Ecto neural progenitor cell (in vitro differentiated cells): ENCODE results near the gene SMC1B.

ENCODE experiments used
- DNase-seq: peaks from one replicate; pipeline ENCODE4 v3.0.0-alpha.2; 2018; ENCODE audit warnings: low spot score

The SMC1B gene

DNA sequence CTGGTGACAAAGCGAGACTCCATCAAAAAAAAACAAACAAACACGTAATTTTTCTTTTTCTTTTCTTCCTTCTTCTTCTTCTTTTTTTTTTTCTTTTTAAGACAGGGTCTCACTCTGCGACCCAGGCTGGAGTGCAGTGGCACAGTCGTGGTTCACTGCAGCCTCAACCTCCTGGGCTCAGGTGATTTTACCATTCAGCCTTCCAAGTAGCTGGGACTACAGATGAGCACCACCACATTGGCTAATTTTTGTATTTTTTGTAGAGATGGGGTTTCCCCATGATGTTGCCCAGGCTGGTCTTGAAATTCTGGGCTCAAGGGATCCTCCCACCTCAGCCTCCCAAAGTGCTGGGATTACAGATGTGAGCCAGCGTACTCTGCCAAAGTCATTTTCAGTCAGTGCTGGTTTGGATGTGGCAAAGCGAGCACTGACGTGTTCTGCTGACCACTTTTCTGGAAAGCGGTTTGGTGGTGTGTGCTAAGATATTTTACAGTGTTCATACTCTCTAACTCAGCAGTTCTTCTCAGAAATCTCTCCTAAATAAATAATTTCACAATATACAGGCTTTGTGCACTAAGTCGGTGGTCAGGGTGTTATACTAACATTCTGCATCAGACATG lies 92.9 kb downstream of the SMC1B start:
- DNase-seq: no peak

DNA sequence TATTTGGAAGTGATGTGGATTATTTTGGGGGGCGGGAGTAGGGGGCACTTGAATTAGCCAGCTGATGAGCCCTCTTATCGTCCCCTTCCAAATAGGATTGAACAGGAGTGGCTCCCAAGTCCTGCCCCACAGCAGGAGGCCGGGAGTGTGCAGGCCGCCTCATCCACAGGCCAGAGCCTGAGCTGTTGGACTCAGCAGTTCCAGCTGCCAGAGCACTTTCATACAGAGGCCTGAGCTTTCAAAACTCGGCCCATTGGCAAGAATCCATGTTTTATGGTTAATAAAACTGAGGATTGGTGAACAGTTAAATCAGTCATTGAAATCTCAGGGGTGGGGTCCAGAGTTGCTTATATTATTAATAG lies 94.1 kb downstream of the SMC1B start:
- DNase-seq: peak; percentile 56

DNA sequence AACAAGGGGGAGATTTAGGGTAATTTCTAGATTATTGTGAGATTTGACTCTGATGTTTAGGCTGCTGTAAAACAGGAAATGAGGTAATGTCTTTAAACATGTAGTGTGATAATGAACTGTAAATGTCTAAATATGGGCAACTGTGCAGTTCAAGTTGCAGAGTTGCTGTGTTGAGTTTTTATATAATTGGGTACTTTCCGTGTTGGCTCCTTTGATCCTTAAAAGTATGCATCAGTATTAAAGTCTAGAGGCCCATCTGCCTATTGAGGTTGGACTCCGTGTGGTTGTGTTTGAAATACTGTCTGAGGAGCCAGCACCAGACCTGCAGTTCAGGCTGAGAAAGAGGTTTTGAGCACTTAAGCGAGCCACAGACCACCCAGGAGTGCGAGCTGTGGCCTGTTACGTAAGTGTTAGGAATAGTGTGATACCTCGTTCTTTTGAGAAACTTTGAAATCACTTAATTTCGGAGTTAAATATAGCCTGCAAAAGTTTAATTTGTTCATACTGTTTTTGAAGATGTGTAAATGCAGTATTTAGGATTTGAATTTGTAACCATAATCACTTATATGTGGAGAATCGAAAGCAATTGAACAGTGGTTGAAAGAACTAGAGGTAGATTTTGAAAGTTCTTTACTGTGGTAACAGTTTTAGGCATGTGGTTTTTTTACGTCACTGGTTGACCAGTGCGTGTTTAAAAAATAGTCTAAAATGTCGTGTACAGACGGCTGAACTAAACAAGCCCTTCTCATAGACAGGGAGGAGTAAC lies 94.7 kb downstream of the SMC1B start:
- no peak for DNase-seq

DNA sequence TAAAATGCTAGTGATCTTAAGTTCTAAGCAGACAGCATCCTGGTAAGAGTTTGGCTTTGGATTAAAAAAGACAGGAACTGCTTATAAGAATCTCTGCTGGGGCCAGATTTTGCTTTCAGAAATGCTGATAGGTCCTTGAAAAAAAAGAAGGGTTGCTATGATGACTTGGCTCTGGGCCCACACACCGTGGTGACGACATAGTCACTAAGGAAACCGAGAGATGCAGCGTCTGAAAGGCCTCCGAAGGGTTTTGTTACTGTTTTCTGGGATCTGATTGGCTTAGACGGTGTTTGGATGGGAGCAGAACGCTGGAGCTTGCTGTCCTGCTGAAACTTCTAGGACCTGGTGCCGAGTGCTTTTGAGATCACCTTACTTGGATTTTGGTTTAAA lies 95.2 kb downstream of the SMC1B start:
- DNase-seq: no peak

DNA sequence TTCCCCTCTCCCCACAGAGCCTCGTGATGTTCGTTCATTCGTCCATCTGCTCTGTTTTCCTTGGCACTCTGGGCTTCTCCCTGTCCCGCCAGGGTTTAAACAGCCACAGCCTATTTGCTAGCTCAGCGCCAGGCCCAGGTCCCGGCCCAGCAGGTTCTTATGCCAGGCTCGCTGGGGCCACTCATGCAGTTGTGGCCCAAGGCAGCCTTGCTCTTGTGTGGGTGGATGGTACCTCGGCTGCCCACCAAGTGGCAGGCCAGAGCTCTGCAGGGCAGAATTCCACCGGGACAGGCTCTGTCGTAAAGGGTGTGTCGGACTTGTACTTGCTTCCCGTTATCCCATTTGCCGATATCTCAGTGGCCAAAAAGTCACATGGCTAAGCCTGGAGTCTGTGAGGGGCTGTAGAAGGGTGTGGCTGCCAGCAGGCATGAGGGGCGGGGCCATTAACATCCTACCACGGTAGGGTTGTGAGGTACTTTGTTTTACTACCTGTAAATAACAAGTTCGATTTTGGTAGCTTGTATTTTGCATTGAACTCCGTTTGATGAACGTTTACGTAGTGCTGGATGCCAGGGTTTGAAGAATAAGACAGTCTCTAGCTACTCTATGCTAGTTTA lies 95.7 kb downstream of the SMC1B start:
- peak; percentile 56 for DNase-seq

DNA sequence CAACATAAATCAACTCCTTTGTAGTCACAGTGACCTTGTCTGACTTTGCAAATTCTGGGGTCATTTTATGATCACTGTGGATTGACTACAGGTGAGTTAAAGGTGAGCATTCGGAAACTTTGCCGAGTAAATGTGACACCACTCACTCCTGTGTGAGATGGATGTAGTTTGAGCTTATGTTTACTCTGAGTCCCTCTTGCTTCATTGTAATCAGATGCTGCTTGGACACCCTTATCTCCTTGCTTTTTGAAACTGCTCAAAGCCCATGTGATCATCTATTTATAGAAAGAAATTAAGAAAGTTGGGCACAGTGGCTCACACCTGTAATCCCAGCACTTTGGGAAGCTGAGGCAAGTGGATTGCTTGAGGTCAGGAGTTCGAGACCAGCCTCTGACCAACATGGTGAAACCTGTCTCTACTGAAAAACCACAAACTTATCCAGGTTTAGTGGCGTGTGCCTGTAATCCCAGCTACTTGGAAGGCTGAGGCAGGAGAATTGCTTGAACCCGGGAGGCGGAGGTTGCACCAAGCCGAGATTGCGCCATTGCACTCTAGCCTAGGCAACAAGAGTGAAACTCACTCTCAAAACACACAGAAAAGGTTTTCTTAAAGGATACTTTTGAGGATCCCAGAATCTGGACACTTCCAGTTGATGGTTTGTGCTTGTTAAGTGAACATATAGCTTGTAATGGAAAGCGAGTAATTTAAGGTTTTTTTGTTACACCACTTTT lies 96.4 kb downstream of the SMC1B start:
- no peak for DNase-seq

DNA sequence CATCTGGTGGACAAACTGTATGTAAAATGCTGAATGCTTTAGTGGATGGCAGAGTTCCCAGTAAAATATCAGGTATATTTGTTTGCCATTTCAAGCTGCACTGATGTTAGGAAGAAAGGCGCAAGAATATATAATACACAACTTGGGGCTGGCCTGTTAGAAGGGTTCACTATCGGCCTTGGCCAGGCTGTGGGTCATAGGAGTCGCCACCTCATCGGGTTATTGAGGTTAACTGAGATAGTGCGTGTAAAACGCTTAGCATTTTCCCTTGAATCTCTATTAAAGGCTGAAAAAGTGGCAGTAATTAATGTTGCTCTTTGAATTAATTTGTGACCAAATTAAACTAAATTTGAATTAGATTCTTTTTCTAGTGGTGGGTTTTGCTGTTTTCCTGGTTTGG lies 98.6 kb downstream of the SMC1B start:
- no peak for DNase-seq

DNA sequence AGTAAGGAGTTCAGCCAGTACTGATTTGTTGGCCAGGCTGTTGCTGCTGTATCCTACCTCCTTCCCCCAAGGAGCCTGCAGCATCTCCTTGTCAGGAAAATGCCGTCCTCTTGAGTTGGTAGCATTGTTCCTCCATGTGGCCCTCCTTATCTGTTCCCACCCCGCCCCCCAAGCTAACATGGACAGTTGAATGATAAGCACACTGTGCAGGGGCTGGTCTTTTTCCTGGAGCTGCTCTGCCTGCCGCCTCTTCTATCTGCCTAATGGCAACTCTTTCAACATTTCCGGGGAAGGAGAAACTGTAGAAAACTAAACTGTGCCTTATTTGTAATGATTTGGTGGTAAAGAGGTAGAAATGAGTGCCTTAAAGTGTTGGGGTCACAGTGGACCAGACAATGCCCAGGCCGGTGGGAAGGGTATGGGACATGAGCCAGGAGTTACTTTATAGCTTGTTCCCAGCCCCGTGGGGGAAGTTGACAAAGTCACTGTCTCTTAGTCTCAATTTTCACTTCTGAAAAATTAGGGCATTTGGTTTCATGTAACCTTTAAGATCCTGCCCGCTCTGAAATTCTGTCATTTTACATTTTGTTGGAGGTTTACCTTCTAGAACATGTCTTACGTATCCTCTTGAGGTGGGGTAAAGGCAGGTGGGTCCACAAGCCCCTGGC lies 99.2 kb downstream of the SMC1B start:
- DNase-seq: no peak

DNA sequence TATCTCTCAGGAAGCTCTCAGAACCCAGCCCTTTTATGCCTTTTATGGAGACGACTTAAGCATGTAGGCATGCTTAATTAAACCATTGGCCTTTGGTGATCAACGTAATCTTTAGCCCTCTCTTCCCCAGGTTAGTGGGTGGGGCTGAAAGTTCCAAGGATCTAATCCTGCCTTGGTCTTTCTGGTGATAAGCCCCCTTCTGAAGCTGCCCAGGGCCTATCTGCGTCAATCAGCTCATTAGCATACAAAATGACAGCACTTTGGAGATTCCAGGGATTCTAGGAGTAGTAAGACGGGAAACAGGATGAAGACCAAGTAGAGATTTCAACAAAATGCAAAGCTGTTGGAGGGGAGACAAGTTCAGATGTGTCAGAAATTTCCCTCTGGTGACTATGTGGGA lies 100.5 kb downstream of the SMC1B start:
- no peak for DNase-seq

DNA sequence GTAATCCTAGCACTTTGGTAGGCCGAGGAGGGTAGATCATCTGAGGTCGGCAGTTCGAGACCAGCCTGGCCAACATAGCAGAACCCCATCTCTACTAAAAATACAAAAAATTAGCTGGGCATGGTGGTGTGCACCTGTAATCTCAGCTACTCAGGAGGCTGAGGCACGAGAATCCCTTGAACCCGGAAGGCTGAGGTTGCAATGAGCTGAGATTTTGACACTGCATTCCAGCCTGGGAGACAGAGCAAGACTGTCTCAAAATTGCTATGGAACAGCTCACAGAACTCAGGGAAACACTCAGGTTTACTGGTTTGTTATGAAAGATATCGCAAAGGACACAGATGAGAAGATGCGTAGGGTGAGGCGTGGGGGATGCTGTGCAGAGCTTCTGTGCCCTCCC lies 101.0 kb downstream of the SMC1B start:
- DNase-seq: no peak

DNA sequence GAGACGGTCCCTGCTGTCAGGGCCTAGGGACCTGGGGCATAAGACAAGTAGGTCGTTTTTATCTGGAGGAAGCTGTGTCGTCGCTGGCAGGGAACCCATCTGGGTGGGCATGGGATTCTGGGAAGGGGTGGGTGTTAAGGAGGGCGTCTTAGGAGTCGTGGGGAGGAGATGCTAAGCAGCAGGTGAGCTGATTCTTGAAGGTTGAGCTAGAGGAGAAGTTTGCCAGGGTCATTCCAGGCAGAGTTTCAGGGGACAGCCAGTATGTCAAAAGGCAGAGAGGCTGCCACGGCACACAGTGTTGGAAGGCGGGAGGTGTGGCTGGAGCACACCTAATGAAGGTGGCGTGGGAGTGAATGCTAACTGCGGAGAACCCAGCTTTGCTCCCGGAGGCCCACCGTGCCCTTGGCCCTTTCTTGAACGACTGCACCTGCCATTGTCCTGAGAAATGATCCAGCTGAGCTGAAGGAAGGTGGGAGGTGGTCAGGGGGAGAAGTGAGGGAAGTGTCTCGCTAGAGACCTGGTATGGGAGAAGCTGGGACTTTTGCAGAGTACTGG lies 102.3 kb downstream of the SMC1B start:
- no peak for DNase-seq

DNA sequence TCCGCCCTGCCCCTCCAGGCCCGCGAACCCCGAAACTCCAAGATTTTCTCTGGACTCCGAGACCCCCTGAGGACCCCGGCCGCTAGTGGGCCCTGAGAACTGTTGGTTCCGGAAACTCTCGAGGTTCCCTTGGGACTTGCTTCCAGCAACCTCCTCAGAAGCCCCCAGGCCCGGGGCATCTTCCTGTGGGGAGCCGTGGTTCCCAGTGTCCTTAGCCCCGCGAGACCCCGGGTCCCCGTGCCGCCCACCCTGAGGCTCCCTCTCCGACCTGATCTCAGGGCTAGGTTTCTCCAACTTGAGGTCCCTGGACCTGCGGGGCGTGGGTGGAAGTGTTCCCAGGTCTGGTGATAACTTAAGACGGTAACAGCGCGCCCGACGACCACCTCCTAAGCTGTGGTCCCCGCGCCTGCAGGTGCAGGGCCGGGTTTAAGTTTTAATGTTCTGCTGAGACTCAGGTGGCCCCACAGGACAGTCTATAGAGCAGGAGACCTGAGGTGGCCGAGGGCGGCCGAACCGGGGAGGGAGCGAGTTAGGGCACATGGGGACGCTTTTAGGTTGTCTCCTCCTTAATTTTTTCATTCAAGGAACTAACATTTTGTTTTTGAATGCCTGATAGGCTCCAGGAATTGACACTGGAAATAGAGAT lies 102.9 kb downstream of the SMC1B start:
- no peak for DNase-seq

DNA sequence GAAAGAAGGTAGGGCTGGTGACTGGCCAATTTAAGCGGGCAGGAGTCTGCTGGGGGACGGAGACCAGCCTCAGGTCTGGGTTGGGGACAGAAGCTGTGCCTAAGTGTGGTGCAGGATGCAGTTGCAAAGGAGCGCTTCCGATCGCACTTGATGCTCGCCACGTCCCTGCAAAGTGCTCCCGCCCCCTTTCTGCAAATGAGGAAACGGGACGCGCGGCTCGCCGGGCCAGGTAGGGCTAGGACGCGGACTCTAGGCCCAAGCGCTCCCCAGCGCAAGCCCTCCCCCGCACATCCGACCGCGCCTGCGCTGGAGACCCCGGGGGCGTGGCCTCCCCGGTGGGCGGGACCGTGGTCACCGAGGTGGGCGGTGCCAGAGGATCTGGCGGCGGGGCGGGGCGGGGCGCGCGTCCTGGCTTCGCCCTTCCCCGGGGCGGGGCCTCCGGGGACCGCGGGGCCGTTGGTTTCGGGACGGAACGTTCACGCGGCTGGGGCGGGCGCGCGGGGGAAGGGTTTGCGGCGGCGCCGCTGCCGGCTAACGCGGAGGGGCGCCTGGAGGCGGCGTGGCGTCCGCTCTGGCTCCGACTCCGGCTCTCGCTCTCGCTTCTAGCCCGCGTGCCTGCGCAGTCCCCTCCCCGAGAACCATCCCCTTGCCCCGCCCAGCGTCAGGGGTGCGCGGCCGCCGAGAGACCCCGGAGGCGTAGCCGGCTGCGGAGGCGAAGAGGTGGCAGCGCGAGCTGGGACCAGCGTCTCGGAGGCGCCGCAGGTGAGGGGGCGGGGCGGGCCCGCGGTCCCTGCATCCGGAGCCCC lies 103.8 kb downstream of the SMC1B start, which contains the start of gene FAM118A:
TSS of gene FAM118A (plus strand) at position 513 of the 806 bp plus-strand sequence. CDS start 12,446 bp downstream, outside the sequence.
- peak; percentile 99 for DNase-seq

DNA sequence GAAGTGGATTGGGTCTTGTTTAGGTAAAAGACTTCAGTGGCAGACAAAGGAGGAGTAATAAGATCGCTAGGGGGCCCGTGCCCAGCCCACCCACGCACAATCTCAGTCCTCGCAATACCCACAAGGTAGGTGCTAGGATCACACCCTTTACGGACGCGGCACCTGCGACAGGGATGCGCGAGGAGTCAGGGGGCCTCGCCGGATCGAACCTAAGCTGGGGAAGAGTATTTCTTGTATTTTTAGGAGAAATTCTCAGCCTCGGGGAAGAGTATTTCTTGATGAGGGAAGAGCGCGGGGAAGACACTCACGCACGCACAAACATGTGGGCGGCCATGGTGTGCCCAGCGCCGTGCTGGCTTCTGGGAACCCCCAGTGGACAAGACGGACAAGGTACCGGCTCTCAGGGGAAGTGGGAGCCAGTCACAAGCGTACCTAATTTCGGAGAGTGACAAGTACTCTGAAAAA lies 104.4 kb downstream of the SMC1B start:
- no peak for DNase-seq

DNA sequence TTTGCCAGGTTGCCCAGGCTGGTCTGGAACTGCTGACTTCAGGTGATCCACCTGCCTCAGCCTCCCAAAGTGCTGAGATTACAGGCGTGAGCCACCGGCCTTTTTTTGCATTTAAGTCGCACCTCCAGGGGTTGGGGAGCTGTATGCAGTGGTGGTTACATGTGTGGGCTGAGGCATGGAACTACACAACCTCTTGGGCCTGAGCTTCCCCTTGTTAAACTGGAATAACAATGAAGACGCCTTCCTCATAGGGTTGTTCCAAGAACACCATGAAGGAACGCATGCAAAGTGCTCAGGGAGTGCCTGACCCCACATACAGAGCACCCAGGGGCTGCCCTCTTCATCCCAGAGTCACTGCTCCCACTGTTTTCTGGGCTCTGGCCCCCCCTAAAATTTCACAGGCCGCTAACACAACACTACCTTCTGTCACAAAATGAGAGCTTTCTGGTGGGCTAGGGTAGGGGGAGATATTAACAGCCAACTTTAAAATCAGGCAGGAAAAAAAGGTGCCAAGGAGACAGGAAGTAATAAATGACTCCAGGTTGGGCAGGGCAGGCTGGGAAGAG lies 104.9 kb downstream of the SMC1B start:
- DNase-seq: no peak

DNA sequence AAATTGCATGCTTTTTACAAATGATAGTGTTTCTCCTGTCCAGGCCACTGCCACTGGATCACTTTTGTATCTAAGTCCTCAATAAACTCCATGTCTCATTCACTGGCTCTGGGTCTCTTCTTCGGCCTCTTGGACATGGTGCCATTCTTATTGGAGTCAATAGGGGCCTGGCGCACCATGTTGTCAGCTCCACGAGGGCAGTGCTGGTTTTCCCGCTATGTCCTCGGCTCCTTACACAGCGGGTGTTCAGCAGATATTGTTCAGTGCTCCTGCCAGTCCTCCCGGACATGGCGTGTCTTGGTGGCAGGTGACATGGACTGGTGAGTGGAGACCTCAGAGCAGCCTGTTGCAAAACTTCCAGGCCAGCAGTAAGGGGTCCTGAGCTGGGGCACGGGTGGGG lies 107.3 kb downstream of the SMC1B start:
- DNase-seq: no peak

DNA sequence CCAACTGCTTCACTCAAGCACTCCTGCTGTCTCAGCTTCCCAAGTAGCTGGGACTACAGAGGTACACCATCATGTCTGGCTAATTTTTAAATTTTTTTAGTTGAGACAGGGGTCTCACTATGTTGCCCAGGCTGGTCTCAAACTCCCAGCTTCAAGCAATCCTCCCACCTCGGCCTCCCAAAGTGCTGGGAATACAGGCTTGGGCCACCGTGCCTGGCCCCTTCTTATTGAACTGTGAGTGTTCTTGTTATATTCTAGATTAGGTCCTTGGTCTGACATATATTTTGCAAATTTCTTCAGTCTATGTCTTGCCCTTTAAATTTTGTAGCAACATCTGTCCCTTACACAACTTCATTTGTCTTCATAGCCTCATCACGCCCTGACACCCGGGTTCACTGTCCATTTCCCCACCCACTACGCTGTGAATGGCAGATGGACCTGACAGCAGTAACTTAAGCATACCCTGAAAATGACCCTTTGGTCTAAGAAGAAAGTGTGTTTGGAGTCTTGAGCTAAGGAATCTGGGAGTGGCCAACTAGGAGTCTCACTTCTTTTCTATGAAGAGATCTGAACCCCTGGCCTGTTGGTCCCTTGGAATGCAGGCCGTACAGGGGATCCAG lies 107.8 kb downstream of the SMC1B start:
- DNase-seq: no peak

DNA sequence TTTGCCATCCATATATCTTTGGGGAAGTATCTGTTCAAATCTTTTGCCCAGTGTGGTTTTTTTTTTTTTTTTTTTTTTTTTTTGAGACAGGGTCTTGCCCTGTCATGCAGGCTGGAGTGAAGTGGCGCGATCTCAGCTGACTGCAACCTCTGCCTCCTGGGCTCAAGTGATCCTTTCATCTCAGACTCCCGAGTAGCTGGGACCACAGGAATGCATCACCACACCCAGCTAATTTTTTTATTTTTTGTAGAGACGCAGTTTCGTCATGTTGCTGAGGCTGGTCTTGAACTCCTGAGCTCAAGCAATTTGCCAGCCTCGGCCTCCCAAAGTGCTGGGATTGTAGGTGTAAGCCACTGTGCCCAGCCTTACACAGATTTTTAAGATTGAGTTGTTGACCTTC lies 108.4 kb downstream of the SMC1B start:
- no peak for DNase-seq

DNA sequence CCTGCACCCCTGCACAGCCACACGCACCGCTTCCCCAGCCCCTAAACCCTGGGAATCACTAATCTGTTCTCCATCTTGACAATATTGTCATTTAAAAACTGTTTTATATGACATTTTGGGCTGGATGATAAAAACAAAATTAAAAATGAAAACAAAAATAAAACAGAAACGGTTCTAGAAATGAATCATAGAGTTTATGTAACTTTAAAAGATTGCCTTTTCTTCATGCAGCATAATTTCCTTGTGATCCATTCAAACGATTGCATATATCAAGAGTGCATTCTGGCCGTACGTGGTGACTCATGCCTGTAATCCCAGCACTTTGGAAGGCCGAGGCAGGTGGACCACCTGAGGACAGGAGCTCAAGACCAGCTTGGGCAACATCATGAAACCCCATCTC lies 110.2 kb downstream of the SMC1B start:
- no peak for DNase-seq

DNA sequence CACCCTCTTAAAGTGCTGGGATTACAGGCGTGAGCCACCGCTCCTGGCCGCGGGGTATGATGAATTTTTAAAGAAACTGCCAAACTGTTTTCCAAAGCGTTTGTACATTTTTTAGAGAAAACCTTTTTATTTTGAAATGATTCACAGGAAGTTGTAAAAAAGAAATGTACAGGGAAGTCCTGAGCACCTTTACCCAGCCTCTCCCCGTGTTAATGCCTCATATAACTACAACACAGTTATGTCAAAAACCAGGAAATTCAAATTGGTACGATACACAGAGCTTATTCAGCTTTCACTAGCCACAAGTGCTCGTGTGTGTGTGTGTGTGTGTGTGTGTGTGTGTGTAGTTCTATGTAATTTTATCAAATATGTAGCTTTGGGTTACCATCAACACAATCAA lies 110.6 kb downstream of the SMC1B start:
- DNase-seq: no peak
